OCI-LY1 (cell line): ENCODE measurements around the gene MSH3.

Source experiments
- H2AFZ ChIP-seq: fragments of 200-600 bp; sonication (generic), shearing (Covaris generic); 2 replicates; pipeline ENCODE4 v1.6.0; 2014; ENCODE audit warnings: antibody characterized with exemption, mild to moderate bottlenecking, low read length
- H3F3A ChIP-seq: fragments of 200-600 bp; sonication (generic), shearing (Covaris generic); 2 replicates; pipeline ENCODE4 v1.6.0; 2014; ENCODE audit warnings: mild to moderate bottlenecking, antibody characterized with exemption, low read length, moderate library complexity; ENCODE audit not compliant: insufficient read depth
- H3K27ac ChIP-seq: fragments of 200-600 bp; sonication (generic); 2 replicates; pipeline ENCODE4 v1.5.1; 2014; ENCODE audit warnings: low read length, mixed run types, mild to moderate bottlenecking, low read depth; ENCODE audit not compliant: poor library complexity, severe bottlenecking
- H3K27me3 ChIP-seq: fragments of 200-600 bp; sonication (generic); 2 replicates; pipeline ENCODE4 v1.6.0; 2014; ENCODE audit warnings: antibody characterized with exemption, mild to moderate bottlenecking, low read length, moderate library complexity; ENCODE audit not compliant: insufficient read depth
- H3K36me3 ChIP-seq: fragments of 200-600 bp; sonication (generic); 2 replicates; pipeline ENCODE4 v1.6.1; 2014; ENCODE audit warnings: mild to moderate bottlenecking, antibody characterized with exemption, low read length, moderate library complexity, mixed read lengths; ENCODE audit not compliant: insufficient read depth
- H3K4me1 ChIP-seq: fragments of 200-600 bp; sonication (generic); 2 replicates; pipeline ENCODE4 v1.5.1; 2014; ENCODE audit warnings: mild to moderate bottlenecking, low read length, moderate library complexity; ENCODE audit not compliant: insufficient read depth, severe bottlenecking
- H3K4me2 ChIP-seq: fragments of 200-600 bp; sonication (generic), shearing (Covaris generic); 2 replicates; pipeline ENCODE4 v1.6.1; 2014; ENCODE audit warnings: low read length
- H3K4me3 ChIP-seq: fragments of 200-600 bp; sonication (generic); 2 replicates; pipeline ENCODE4 v1.5.1; 2014; ENCODE audit warnings: low read length, low read depth, mild to moderate bottlenecking, mixed read lengths; ENCODE audit not compliant: poor library complexity, severe bottlenecking
- H3K79me2 ChIP-seq: fragments of 200-600 bp; shearing (Covaris generic); 2 replicates; pipeline ENCODE4 v1.6.1; 2016; ENCODE audit warnings: mixed run types, low read length, mixed read lengths; ENCODE audit not compliant: insufficient read depth
- H3K9ac ChIP-seq: fragments of 200-600 bp; sonication (generic), shearing (Covaris generic); 2 replicates; pipeline ENCODE4 v1.6.1; 2014; ENCODE audit warnings: mild to moderate bottlenecking, low read length, mixed read lengths
- H3K9me2 ChIP-seq: fragments of 200-600 bp; sonication (generic), shearing (Covaris generic); 2 replicates; pipeline ENCODE4 v1.6.1; 2014; ENCODE audit warnings: low read depth, mild to moderate bottlenecking, low read length, mixed read lengths
- H3K9me3 ChIP-seq: fragments of 200-600 bp; shearing (Covaris generic); 2 replicates; pipeline ENCODE4 v1.6.1; 2014; ENCODE audit warnings: low read length, mixed read lengths
- H4K20me1 ChIP-seq: fragments of 200-600 bp; sonication (generic), shearing (Covaris generic); 2 replicates; pipeline ENCODE4 v1.6.0; 2016; ENCODE audit warnings: mild to moderate bottlenecking, low read length; ENCODE audit not compliant: insufficient read depth
- EZH2 ChIP-seq: fragments of 200-600 bp; sonication (generic), shearing (Covaris generic); IDR thresholded peaks from 2 replicates; pipeline ENCODE4 v1.8.0; 2017; ENCODE audit warnings: borderline replicate concordance, mixed run types, mild to moderate bottlenecking, antibody characterized with exemption, low read length, moderate library complexity, mixed read lengths
- TF ChIP-seq, protein P1 (sequence below): fragments of 200-600 bp; sonication (generic), shearing (Covaris generic); IDR thresholded peaks from 2 replicates; pipeline ENCODE4 v1.5.1; 2017; ENCODE audit warnings: mild to moderate bottlenecking, antibody characterized with exemption, low read length, moderate library complexity, mixed read lengths

Gene MSH3

GRCh38 chr5:80757290-80757689 is 102.8 kb downstream of the MSH3 start:
- Histone ChIP-seq H3K36me3 (peaks cover 6% of the 10 kb centered on the region), H4K20me1 (no peaks in the 10 kb centered on the region), H3K4me3 (no peak overlapping the region), H3K27ac (no peak overlapping the region), H2AFZ (no peak overlapping the region), H3K9me3 (no peaks in the 10 kb centered on the region), H3K4me1 (peaks cover 11% of the 10 kb centered on the region), H3K9me2 (no peaks in the 10 kb centered on the region), H3F3A (no peaks in the 10 kb centered on the region), H3K9ac (no peak overlapping the region), H3K4me2 (no peak overlapping the region), H3K27me3 (no peaks in the 10 kb centered on the region), H3K79me2 (no peaks in the 10 kb centered on the region)
- TF ChIP-seq, protein P1, sequence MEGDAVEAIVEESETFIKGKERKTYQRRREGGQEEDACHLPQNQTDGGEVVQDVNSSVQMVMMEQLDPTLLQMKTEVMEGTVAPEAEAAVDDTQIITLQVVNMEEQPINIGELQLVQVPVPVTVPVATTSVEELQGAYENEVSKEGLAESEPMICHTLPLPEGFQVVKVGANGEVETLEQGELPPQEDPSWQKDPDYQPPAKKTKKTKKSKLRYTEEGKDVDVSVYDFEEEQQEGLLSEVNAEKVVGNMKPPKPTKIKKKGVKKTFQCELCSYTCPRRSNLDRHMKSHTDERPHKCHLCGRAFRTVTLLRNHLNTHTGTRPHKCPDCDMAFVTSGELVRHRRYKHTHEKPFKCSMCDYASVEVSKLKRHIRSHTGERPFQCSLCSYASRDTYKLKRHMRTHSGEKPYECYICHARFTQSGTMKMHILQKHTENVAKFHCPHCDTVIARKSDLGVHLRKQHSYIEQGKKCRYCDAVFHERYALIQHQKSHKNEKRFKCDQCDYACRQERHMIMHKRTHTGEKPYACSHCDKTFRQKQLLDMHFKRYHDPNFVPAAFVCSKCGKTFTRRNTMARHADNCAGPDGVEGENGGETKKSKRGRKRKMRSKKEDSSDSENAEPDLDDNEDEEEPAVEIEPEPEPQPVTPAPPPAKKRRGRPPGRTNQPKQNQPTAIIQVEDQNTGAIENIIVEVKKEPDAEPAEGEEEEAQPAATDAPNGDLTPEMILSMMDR = no peak
- no peak for TF ChIP-seq EZH2

DNA sequence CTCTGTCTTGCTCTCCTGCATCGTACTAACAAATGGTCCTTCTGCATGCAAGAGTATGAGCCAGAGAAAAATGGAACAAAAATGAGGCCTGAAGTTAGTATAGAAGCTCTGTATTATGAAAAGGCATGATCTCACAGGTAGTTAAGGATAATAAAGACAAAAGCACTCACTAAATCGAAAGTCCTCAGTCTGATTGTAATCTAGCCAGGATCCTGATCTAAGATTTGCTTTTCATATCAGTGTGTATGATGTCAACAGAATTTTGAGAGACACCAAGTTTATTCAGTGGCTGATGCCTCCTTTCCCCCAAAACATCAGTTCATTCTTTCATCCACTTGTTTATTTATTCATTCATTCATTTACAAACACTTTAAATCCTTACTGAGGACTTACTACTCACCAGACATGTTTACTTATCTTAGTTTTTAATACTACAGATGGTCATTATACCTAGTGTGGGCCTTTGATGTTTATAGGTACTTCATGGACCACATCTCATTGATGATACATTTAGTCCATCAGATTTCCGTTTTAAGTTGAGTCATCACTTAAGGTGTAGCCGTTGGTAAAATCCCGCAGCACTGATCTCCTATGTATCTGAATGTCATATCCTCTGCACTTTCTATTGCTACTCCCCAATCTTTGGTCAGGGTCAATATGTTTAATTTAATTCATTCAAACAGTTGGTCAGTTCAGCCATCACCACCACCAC is 105.6 kb downstream of the MSH3 start:
- no peaks in the 10 kb centered on the region for H3K9me2 ChIP-seq
- H2AFZ ChIP-seq = no peak overlapping the region
- no peaks in the 10 kb centered on the region for H3K27me3 ChIP-seq
- no peak overlapping the region for H3K9ac ChIP-seq
- H3K27ac ChIP-seq = no peak overlapping the region
- H3K4me1 ChIP-seq = peaks cover 6% of the 10 kb centered on the region
- H4K20me1 ChIP-seq = no peaks in the 10 kb centered on the region
- TF ChIP-seq, protein P1 = no peak
- no peak for TF ChIP-seq EZH2
- no peak overlapping the region for H3K4me3 ChIP-seq
- no peaks in the 10 kb centered on the region for H3F3A ChIP-seq
- no peak overlapping the region for H3K4me2 ChIP-seq
- no peaks in the 10 kb centered on the region for H3K79me2 ChIP-seq
- peaks cover 8% of the 10 kb centered on the region for H3K36me3 ChIP-seq
- H3K9me3 ChIP-seq = no peaks in the 10 kb centered on the region

DNA sequence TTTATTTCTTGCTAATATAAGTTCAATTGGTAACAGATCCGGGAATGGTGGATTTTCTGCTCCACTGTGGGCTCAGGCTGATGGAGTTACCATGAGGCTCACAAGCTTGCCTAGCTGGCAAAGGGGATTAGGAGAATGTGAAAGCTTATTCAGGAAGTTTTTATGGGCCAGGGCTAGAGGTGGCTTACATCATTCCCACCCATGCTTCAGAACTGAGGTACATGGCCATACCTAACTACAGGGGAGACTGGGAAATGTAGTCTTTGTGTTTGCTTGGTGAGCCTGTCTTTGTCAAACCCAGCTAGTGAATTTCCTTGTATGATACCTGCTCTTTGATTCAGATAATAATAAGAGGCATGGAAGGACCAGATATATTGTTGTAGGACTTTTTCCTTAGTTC is 106.2 kb downstream of the MSH3 start:
- Histone ChIP-seq H3K9ac (no peak overlapping the region), H3K4me2 (no peak overlapping the region), H3K27ac (no peak overlapping the region), H3K9me2 (no peaks in the 10 kb centered on the region), H3K36me3 (peaks cover 8% of the 10 kb centered on the region), H3K4me1 (no peaks in the 10 kb centered on the region), H3K4me3 (no peak overlapping the region), H4K20me1 (no peaks in the 10 kb centered on the region), H3K9me3 (no peaks in the 10 kb centered on the region), H2AFZ (no peak overlapping the region), H3K79me2 (no peaks in the 10 kb centered on the region), H3F3A (no peaks in the 10 kb centered on the region), H3K27me3 (no peaks in the 10 kb centered on the region)
- TF ChIP-seq, protein P1 = no peak
- TF ChIP-seq EZH2 = no peak
